Measurements from ENCODE around the gene BATF3.

BATF3 gene

DNA sequence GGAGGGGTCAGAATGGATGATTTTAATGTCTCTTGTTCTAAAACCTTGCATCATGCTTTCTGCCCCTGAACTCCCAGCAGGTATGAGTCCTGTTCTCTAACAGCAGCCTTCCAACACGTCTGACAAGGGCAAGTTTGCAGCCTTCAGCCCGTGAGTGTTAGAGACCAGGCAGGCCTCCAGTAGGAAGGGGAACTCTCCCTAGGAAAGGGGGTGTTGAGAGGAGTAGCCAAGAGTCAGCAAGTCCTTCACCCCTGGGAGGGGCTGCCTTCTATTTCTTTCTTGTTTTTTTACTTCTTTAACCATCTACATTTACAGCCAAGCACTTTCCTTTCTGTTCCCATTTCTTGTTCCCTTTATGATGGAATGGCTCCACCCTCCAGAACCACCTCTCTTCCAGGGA is 14.2 kb downstream of the BATF3 start:
- in situ Hi-C loops (cut with MboI; ENCODE audit: low sequenced_read_pairs): no loop called here

DNA sequence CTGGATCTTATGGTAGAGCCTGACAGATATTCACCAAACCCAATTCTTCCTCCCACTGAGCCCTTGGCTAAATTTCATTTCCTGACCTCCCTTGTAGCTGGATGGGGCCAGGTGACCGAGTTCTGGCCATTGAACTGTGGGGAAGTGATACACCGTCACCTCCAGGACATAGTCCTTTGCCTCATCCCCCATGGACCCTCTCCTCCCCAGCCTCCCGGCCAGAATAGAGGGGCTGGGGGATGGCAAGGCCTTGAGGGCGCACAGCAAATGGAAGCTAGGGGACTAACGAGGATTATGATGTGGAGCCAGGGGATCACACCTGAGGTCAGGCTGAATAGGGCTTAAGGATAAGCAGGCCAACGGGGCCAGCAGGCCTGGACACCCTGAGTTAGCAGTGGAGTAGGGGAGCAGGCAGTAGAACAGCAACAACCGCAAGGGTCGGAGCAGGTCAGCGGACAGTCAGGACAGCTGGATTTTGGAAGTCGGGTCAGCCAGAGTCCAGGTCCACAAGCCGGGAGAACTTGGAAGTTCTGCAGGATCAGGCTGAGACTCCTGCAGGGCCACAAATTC is 15.0 kb downstream of the BATF3 start:
- in situ Hi-C loops (cut with MboI; ENCODE audit: low sequenced_read_pairs): no loop called here

DNA sequence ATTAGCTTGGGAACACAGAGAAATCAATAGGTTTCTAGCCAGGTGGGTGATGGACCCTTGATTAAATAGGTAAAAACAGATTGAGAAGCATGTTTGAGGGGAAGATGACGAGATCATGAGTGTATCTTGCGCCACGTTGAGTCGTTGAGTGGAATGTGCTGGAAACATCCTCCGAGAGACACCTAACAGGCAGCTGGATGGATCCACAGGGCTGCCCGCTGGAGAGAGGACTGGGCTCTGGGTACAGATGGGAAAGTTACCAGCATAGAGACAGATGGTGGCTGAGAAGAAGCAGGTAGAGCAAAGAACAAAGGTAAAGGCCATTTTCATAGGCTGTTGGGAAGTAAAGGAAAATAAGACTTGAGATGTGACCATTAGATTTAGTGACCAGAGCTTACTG is 15.6 kb downstream of the BATF3 start:
- in situ Hi-C loops (cut with MboI; ENCODE audit: low sequenced_read_pairs): no loop called here

DNA sequence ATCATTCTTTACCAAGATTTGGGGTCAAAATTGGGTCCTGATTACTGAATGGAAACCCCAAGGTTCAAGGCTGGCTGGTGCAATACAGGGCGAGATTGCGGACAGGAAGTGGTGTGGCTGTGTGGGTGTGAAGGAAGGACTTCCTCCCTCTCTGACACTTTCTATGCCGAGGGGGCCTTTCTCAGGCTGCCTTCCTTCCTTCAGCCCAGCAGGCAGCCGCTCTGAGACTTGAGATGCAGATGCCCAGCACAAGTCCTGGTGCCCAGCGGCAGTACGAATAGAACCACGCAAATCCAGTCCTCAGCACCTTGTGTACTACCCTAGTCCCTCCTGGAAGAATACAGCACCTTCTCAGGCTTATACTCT is 16.3 kb downstream of the BATF3 start:
- in situ Hi-C loops (cut with MboI; ENCODE audit: low sequenced_read_pairs): no loop called here

DNA sequence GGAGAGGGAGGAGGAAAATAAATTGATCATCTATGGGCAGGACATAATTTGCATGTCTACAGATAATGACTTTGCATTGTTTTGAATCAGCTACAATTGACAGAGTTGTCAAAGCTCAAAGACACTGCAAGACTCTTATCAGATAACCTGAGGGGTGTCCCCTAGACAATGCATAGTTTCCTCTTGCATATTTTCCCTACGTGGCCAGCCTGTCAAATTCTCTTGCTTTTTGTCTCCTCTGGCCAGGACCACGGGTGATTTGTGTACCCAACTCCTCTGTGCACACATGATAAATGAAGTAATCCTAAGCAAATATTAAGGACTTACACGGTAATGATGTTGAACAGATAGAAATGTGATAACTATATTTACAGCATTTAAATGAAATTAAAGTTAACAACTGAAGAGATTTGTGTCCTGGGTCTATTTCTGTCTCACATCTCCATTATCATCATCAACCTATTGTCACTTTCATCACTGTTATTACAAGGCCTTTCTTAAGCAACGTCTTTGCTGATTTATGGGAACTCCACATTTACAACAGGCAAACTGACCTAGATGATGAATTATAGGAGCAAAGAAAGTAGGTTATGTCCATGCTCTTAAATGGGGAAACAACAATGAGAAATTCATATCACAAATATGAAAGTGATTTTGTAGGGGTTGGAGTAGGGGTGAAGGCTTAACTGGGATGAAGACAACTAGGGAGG is 18.8 kb downstream of the BATF3 start:
- in situ Hi-C loops (cut with MboI; ENCODE audit: low sequenced_read_pairs): no loop called here

DNA sequence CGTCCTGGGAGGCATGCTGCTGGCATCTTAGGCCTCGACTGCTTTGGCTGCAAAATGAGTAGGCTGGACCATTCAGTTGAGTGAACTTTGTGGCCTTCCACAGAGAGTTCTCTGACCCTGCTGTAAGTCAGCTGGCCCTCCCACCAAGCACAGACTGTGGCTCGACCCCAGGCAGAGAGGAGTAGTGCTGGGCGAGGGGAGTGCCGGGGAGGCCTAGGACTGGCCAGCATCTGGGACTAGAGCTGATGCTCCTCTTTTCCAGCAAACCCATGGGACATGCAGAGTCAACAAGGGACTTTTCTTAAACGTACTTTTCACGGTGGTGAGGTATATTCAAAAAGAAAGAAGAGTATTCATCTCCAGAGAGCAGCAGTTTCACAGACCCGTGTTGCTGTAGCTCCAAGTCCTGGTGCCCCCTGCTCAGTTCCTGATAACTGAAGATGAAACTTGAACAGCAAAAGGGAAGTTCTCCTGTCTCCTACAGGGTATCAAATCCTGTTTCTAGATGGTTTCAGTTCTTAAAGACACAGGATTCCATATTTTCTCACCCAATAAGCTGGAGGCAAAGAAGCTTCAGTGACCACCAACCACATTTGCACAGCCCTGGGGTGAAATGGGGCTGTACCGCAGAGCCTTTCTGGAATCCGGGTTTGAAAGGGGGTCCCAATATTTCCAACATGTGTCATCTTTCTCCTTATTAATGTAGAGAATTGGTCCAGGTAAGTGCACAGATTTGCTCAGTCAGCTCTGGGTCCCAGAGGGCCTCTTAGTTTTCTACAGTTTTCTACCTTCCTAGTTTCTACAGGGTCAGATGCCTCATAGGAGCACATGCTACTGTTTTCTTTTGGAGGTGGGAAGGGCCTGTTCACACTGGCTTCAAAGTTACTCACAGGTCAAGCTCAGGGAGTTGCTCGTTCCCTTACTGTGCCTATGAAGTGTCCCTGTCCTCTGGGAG is 20.9 kb downstream of the BATF3 start:
- in situ Hi-C loops (cut with MboI; ENCODE audit: low sequenced_read_pairs): no loop called here

DNA sequence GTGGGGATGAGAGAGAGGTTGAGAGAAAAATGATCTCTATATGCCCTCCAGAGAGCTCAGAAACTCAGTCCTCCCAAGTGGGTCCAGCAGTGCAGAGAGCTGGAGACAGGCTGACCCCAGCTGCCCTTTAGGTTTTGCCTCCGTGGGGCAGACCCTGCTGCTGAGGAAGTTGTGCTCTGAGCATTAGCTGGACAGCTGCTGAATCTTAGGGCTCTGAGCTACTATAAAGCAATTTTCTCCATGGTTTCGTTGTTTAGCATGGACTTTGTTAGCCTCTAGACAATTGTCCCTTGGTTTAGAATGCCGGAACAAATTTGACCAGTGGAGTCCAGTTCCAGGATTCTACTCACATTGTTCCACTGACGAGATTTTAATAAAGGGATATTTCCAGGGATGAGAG is 22.1 kb downstream of the BATF3 start:
- in situ Hi-C loops (cut with MboI; ENCODE audit: low sequenced_read_pairs): no loop called here

DNA sequence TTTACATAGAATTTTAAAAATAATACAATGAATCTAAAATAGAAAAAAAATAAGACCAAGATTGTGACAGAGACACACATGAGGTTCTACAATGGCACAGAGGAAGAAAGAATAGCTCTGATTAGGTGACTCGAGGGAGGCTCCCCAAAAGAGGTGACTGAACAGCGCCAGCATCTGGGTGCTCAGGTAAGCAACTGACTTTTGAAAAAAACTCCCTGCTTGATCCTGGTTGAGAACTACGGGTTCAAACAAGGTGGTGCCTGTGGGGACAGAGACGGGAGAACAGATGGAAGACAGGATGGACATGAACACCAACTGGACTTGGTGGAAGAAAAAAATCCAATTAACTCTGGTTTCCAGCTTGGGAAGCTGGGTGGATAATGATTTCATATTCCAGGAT is 22.5 kb downstream of the BATF3 start:
- in situ Hi-C loops (cut with MboI; ENCODE audit: low sequenced_read_pairs): no loop called here

DNA sequence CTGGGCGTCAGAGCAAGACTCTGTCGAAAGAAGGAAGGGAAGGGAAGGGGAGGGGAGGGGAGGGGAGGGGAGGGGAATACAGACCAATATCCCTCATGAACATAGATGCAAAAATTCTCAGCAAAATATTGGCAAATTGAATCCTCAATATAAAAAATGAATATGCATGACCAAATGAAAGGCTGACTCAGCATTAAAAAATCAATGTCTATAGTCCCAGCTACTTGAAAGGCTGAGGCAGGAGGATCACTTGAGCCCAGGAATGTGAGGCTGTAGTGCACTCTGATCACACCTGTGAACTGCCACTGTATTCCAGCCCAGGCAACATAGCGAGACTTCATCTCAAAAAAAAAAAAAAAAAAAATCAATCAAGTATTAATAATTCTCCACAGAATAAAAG is 24.0 kb downstream of the BATF3 start:
- in situ Hi-C loops (cut with MboI; ENCODE audit: low sequenced_read_pairs): no loop called here

DNA sequence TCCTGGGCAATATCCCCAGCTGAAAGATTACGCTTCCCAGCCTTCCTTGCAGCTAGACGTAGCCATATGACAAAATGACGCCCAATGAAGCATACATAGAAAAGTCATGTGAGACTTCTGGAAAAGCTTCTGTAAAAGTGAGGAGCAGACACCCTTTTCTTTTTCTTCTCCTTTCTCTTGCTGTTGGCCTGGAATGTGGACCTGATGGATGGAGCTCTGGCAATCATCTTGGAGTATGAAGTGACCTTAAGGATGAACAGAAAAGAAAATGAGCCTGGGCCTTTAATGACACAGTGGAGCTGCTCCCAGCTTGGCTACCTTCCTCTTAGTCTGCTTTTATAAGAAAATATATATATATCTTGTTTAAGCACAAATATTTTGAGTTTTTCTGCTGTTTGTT is 24.8 kb downstream of the BATF3 start:
- in situ Hi-C loops (cut with MboI; ENCODE audit: low sequenced_read_pairs): no loop called here

DNA sequence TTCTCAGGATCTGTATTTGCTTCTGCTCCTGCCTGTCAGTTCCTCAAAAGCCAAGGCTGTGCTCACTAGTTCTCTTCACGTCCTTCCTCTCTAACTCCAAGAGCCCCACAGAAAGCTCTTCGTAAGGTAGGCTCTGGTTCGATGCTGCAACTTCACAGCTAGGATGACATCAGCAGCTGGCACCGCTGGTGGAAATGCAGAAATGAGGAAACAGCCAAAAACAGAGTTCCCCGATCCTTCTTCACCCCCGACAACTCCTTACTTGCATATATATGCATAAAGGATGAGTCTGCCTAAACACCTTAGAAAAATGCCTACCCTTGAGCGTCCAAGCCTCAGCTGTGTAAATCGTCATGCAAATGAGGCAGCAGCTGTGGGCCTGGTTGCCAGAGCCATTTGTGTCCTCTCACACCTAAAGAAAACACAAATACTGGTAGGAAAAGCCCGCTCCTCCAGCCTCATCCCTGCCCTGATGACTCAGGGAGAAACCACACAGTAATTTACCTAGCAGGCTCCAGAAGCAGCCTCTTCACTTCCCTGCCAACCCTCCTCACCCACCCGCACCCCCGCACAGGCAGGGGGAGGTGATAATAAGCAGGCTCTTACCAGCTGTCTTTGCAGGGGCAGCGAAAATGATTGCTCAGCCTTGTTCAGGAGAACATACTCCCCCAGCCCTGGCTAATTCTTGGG is 28.2 kb downstream of the BATF3 start:
- in situ Hi-C loops (cut with MboI; ENCODE audit: low sequenced_read_pairs): no loop called here

DNA sequence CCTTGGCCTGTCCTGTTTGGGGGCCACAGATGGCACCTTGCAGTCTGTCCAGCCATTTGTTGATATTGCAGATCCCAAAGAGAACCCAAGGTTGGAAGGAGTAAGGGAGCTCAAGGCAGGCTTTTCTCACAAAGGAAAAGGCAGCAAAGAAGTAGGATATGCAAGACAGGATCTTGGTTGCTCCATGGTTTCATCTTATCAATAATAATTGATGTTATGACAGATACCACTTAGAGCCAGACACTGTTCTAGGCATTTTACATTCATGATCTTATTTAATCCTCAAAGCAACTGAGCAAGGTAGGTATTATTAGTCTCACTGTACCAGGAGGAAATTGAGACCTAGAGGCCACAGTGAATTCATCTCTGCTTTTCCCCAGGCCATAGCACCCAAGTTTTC is 28.8 kb downstream of the BATF3 start:
- in situ Hi-C loops (cut with MboI; ENCODE audit: low sequenced_read_pairs): no loop called here

DNA sequence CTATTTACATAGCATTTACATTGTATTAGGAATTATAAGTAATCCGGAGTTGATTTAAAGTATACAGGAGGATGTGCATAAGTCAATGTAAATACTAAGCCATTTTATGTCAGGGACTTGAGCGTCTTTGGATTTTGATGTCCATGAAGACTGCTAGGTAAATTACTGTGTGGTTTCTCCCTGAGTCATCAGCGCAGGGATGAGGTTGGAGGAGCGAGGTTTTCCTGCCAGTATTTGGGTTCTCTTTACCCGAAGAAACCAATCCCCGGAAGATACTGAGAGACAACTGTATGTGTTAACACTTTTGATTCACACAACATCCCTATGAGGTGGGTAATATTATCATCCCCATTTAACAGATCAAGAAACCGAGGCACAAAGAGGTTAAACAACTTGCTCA is 29.3 kb downstream of the BATF3 start:
- in situ Hi-C loops (cut with MboI; ENCODE audit: low sequenced_read_pairs): no loop called here

DNA sequence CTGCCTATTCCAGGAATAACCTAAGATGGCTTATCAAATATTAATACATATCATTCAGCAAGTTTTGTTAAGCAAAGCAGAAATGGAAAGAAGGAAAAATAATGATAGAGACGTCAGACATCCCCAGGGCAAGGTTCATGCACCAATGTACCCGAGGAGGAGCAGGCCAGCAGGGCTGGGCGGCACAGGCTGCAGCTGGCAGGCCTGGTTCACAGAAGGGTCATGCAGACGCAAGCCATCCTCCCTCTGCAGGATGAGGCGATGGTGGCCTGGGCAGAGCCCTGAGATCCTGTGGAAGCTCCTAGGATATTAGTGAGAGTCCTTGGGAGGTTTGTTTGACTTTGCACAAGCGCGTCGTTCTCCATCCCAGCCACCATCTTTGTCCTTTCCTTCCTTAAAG is 30.0 kb downstream of the BATF3 start:
- in situ Hi-C loops (cut with MboI; ENCODE audit: low sequenced_read_pairs): no loop called here

DNA sequence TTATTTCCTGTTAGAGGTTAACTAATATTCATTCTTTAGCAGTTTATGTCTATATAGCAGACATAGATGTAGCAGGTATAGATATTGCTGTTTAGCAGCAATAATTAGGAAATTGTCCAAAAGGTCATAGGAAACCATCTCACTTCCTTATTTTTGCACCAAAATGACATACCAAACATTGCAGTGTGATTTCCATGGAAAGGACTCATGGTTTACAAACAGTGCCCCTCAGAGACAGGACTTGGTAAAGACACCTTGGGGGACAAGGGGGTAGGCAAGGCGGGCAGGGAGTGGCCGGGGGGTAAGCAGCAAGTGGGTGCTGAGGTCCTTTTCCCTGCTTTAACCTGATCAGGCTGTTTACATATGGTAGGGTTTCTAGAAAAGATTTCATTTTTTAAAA is 30.5 kb downstream of the BATF3 start:
- in situ Hi-C loops (cut with MboI; ENCODE audit: low sequenced_read_pairs): no loop called here

DNA sequence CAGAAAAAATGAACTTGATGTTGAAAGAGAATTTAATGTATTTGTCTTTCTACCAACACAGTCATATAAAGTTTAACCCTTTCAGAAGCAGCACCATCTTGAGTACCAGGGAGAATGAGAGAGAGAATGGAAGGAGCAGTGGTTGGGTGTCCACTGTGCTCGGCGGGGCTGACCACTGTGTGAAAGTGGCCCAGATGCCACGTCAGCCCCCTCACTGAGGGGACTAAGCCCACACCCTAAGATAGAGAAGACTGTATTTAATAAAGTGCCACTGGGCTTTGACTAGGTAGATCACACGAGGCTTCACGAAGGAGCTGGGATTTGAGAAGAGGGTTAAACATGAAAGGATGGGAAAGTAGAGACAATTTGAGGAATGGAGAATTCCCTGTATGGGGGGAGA is 31.2 kb downstream of the BATF3 start:
- in situ Hi-C loops (cut with MboI; ENCODE audit: low sequenced_read_pairs): no loop called here

DNA sequence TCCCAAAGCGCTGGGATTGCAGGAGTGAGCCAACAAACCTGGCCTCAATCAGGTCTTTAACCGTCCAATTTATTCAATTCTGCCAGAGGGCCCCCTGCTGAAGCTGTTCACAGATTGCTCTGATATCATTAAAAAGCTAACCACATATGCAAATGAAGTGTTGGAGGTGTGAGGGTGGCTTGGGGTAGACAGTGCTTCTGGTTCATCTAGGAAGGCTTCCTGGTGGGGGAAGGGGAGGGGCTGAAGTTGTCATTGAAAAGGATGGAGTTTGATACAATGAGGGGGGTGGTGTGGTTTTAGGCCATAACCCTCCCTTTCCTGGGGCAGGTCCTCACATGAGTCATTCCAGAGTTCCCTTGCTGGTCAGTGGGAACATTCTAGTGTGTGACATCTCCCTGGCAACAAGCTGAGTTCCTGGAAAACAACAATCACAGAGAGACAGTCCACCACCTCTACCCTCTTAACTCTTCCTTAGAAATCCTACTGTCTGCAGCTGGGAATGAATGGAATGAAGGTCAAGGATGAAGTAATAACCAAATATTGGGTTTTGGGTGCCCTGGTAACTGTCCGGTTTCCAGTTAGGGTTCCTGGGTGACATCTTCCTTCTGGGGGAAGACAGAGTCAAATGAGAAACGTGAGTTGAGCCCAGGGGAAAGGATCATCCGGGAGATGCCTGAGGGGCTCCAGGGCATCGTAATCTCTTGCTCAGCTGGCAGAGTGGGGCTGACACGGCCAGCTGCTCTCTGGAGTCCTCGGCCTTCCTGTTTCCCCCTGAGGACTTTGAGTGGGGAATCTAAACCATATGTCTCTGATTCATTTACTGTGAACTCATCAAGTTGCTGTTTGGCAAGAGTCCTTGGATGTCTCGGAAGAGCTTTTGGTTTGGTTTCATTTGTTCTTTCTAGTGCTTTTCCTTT is 32.2 kb downstream of the BATF3 start:
- in situ Hi-C loops (cut with MboI; ENCODE audit: low sequenced_read_pairs): no loop called here

DNA sequence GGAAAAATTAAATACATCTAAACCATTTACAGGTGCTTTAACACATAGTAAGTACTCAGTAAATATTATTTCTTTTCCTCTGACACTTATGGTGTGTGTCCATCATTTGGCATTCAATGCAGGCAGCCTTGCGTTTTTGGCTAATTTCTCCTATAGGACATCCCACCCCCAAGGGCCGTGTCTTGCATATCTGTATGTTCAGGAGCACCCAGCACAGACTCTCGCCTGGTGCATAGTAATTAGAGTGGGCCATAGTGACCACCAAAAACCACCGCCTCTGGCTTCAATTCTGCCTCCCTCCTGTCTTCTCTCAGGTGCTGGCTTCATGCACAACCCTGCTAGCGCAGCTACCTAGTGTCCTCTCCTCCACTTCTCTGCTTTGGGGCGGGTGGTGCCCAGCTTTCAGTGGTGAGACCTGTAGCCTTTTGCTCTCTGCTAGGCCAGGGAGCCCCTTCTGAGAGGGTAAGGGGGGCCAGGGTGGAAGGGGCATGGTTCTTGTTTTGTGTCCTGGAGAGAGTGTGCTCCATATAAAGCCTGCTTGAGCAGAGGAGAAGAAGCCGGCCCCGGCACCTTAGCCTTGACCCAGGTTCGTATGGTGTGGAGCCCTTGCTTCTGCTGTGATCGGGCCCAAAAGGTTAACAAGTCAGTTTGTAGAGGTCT is 33.4 kb downstream of the BATF3 start:
- in situ Hi-C loops (cut with MboI; ENCODE audit: low sequenced_read_pairs): no loop called here

DNA sequence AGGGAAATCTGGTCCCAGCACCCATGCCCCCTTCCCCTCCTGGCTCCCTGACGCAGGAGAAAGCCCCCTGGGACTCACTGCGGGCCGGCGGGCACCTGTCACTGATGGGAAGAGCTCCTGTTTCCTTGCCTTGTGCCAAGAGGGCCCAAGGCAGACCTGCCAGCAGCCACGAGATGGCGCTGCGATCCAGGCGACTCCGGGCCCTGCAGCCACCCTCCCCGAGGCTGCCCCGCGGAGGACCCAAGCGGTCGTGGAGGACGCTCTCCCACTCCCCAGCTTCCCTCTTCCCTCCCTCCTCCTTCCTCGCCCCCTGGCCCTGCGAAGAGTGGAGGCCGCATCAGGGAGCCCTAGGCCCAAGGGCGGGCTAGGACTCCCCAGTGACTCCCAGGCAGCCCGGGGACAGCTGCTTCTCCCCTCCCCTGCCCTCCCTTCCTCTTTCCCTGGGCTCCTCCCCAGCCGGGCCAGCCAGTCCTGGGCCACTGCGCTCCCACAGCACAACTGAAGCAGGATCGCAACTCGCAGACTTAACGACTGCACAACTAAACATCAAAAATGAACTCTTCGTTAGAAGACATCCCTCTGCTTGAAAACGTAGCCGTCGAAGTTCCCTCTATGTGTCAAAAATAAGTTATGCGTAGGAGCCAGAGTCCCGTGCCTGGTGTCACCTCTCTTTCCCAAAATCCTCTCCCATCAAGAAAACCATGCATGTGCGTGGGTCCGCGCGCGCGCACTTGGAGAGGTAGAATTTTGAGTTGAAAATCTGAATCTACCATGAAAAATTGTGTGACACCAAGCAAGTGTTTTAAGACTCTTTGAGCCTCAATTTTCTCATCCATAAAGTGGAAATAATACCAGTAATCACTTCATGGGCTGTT is 34.2 kb downstream of the BATF3 start:
- in situ Hi-C loops (cut with MboI; ENCODE audit: low sequenced_read_pairs): no loop called here

Data from hTERT RPE-1 (cell line).